KMS-11 (cell line): ENCODE results near the gene PEMT.

Source experiments
- H2AFZ ChIP-seq: fragments of 200-600 bp; sonication (generic); 2 replicates; pipeline ENCODE4 v1.6.1; 2016; ENCODE audit warnings: antibody characterized with exemption, mixed run types, low read depth
- H3K27ac ChIP-seq: fragments of 200-600 bp; sonication (generic); 2 replicates; pipeline ENCODE4 v1.6.1; 2016; ENCODE audit warnings: mild to moderate bottlenecking, mixed run types
- H3K27me3 ChIP-seq: fragments of 200-600 bp; sonication (generic); 2 replicates; pipeline ENCODE4 v1.6.1; 2017; ENCODE audit warnings: mild to moderate bottlenecking, low read depth, mixed run types, moderate library complexity; ENCODE audit not compliant: insufficient read depth
- H3K36me3 ChIP-seq: fragments of 200-600 bp; sonication (generic); 2 replicates; pipeline ENCODE4 v1.6.1; 2017; ENCODE audit warnings: mild to moderate bottlenecking, mixed run types; ENCODE audit not compliant: insufficient read depth
- H3K4me1 ChIP-seq: fragments of 200-600 bp; sonication (generic); 2 replicates; pipeline ENCODE4 v1.6.1; 2016; ENCODE audit warnings: mild to moderate bottlenecking, low read depth, mixed run types; ENCODE audit not compliant: poor library complexity, severe bottlenecking
- H3K4me2 ChIP-seq: fragments of 200-600 bp; sonication (generic); 2 replicates; pipeline ENCODE4 v1.7.0; 2016; ENCODE audit warnings: mild to moderate bottlenecking, mixed run types
- H3K4me3 ChIP-seq: fragments of 200-600 bp; sonication (generic); IDR thresholded peaks from 2 replicates; pipeline ENCODE4 v1.6.1; 2017; ENCODE audit warnings: low read depth, low read length, mixed read lengths; ENCODE audit not compliant: insufficient read depth
- H3K79me2 ChIP-seq: fragments of 200-600 bp; sonication (generic); 2 replicates; pipeline ENCODE4 v1.6.1; 2016; ENCODE audit warnings: low read depth, mixed run types; ENCODE audit not compliant: insufficient read depth
- H3K9ac ChIP-seq: fragments of 200-600 bp; sonication (generic); 2 replicates; pipeline ENCODE4 v1.6.1; 2016; ENCODE audit warnings: mild to moderate bottlenecking, mixed run types
- H4K20me1 ChIP-seq: fragments of 200-600 bp; sonication (generic); 2 replicates; pipeline ENCODE4 v1.6.1; 2016; ENCODE audit warnings: mild to moderate bottlenecking, mixed run types; ENCODE audit not compliant: insufficient read depth
- CTCF ChIP-seq: fragments of 200-600 bp; sonication (generic); conservative IDR thresholded peaks from 2 replicates; pipeline ENCODE4 v1.6.1; 2017; ENCODE audit warnings: low read depth, mild to moderate bottlenecking, antibody characterized with exemption, low read length, moderate library complexity, mixed read lengths

PEMT gene

GRCh38 chr17:17555906-17556305, 35.6 kb downstream of the PEMT start:
- Histone ChIP-seq H2AFZ (no peak overlapping the region), H3K4me2 (no peak overlapping the region), H3K27ac (no peak overlapping the region), H3K79me2 (no peaks in the 10 kb centered on the region), H3K4me3 (no peak overlapping the region), H3K27me3 (no peaks in the 10 kb centered on the region), H4K20me1 (no peaks in the 10 kb centered on the region), H3K9ac (no peak overlapping the region), H3K36me3 (no peaks in the 10 kb centered on the region), H3K4me1 (no peaks in the 10 kb centered on the region)
- no peak for TF ChIP-seq CTCF

- Histone ChIP-seq H3K36me3 (no peaks in the 10 kb centered on the region), H2AFZ (no peak overlapping the region), H3K27me3 (no peaks in the 10 kb centered on the region), H3K9ac (no peak overlapping the region), H4K20me1 (no peaks in the 10 kb centered on the region), H3K27ac (no peak overlapping the region), H3K4me2 (no peak overlapping the region), H3K79me2 (no peaks in the 10 kb centered on the region), H3K4me3 (no peak overlapping the region), H3K4me1 (no peaks in the 10 kb centered on the region)
- no peak for TF ChIP-seq CTCF
Measured at GRCh38 chr17:17555151-17555550, 36.4 kb downstream of the PEMT start.

- Histone ChIP-seq H3K9ac (no peak overlapping the region), H3K27me3 (no peaks in the 10 kb centered on the region), H3K4me1 (no peaks in the 10 kb centered on the region), H3K36me3 (no peaks in the 10 kb centered on the region), H3K27ac (no peak overlapping the region), H3K4me2 (no peak overlapping the region), H3K4me3 (no peak overlapping the region), H3K79me2 (no peaks in the 10 kb centered on the region), H2AFZ (no peak overlapping the region), H4K20me1 (no peaks in the 10 kb centered on the region)
- TF ChIP-seq CTCF = no peak
Measured at GRCh38 chr17:17554266-17554665, 37.2 kb downstream of the PEMT start.

GRCh38 chr17:17553217-17554195, 38.0 kb downstream of the PEMT start:
- no peak for TF ChIP-seq CTCF
- H3K4me1 ChIP-seq = no peaks in the 10 kb centered on the region

More at GRCh38 chr17:17553217-17554195, 38.0 kb downstream of the PEMT start:
- H3K4me2 ChIP-seq = no peak overlapping the region
- H3K9ac ChIP-seq = no peak overlapping the region
- H3K79me2 ChIP-seq = no peaks in the 10 kb centered on the region
- no peaks in the 10 kb centered on the region for H3K36me3 ChIP-seq
- H2AFZ ChIP-seq = no peak overlapping the region
- no peak overlapping the region for H3K27ac ChIP-seq
- H3K27me3 ChIP-seq = no peaks in the 10 kb centered on the region
- no peaks in the 10 kb centered on the region for H4K20me1 ChIP-seq
- H3K4me3 ChIP-seq = no peak overlapping the region
